Mesendoderm (in vitro differentiated cells): ENCODE data around the gene ZNF486. TPM values are rescaled to one million over a fixed set of nuclear protein-coding genes. Genes with fewer than 3 reads are reported as not detected.
"Not testable (repeated sequence)": the region's sequence is repeated elsewhere in the genome, so short reads cannot be mapped to it uniquely, and the experiment has no call there.

ENCODE experiments used
- DNase-seq: peaks from one replicate; pipeline ENCODE4 v3.0.0; 2013
- H2AK5ac ChIP-seq: 2 replicates; pipeline ENCODE4 v1.6.1; 2013; ENCODE audit warnings: low read length, inconsistent platforms
- H2BK120ac ChIP-seq: 2 replicates; pipeline ENCODE4 v1.6.1; 2013; ENCODE audit warnings: low read depth, mild to moderate bottlenecking, low read length, moderate library complexity, mixed read lengths
- H2BK15ac ChIP-seq: replicated peaks from 2 replicates; pipeline ENCODE4 v1.6.1; 2013; ENCODE audit warnings: low read depth, mild to moderate bottlenecking, moderate library complexity
- H2BK5ac ChIP-seq: 2 replicates; pipeline ENCODE4 v1.6.1; 2013; ENCODE audit warnings: low read length, inconsistent platforms
- H3K18ac ChIP-seq: 2 replicates; pipeline ENCODE4 v1.6.1; 2013; ENCODE audit warnings: mild to moderate bottlenecking, low read length, mixed read lengths
- H3K23ac ChIP-seq: one replicate; pipeline ENCODE4 v1.6.1; 2013; ENCODE audit warnings: low read length
- H3K27ac ChIP-seq: 2 replicates; pipeline ENCODE4 v1.5.1; 2013; ENCODE audit warnings: low read depth, mild to moderate bottlenecking, inconsistent platforms, low read length, moderate library complexity
- H3K27me3 ChIP-seq: 2 replicates; pipeline ENCODE4 v1.6.1; 2013; ENCODE audit warnings: low read length, control low read depth, mild to moderate bottlenecking, inconsistent platforms; ENCODE audit not compliant: insufficient read depth, poor library complexity
- H3K36me3 ChIP-seq: 2 replicates; pipeline ENCODE4 v1.6.1; 2013; ENCODE audit warnings: low read length, inconsistent platforms; ENCODE audit not compliant: control insufficient read depth, insufficient read depth
- H3K4ac ChIP-seq: one replicate; pipeline ENCODE4 v1.6.1; 2013; ENCODE audit warnings: low read depth, mild to moderate bottlenecking, low read length, moderate library complexity
- H3K4me1 ChIP-seq: 2 replicates; pipeline ENCODE4 v1.6.1; 2013; ENCODE audit warnings: low read depth, low read length, inconsistent platforms; ENCODE audit not compliant: control insufficient read depth
- H3K4me2 ChIP-seq: 2 replicates; pipeline ENCODE4 v1.6.1; 2013; ENCODE audit warnings: low read length
- H3K4me3 ChIP-seq: 2 replicates; pipeline ENCODE4 v1.5.1; 2013; ENCODE audit warnings: mild to moderate bottlenecking, low read length
- H3K56ac ChIP-seq: one replicate; pipeline ENCODE4 v1.6.1; 2013; ENCODE audit warnings: low read length
- H3K79me1 ChIP-seq: 2 replicates; pipeline ENCODE4 v1.6.1; 2013; ENCODE audit warnings: low read length, inconsistent platforms
- H3K79me2 ChIP-seq: 2 replicates; pipeline ENCODE4 v1.6.1; 2013; ENCODE audit warnings: mild to moderate bottlenecking, low read length; ENCODE audit not compliant: control insufficient read depth, insufficient read depth
- H3K9ac ChIP-seq: 2 replicates; pipeline ENCODE4 v1.6.1; 2013; ENCODE audit warnings: low read length, inconsistent platforms
- H4K5ac ChIP-seq: one replicate; pipeline ENCODE4 v1.6.1; 2013; ENCODE audit warnings: low read length
- H4K8ac ChIP-seq: one replicate; pipeline ENCODE4 v1.6.1; 2013; ENCODE audit warnings: low read depth, mild to moderate bottlenecking, control low read depth, low read length, moderate library complexity
- WGBS: extraction: QIAGEN DNeasy Blood & Tissue Kit; methylation state at CpG from one replicate; pipeline ENCODE4 v1.1.7; 2013; ENCODE audit warnings: low lambda C conversion rate, missing lambda C conversion rate; ENCODE audit not compliant: insufficient coverage; ENCODE audit errors: extremely low coverage; 5-methylcytosine and 5-hydroxymethylcytosine counted together
- small RNA-seq: library from polyadenylated mRNA; stranded (forward); fragments of <200 nt; extraction: miRNeasy Mini kit (QIAGEN cat#:217004); gene quantifications from one replicate; pipeline ENCODE3, GENCODE V24; 2013; ENCODE audit not compliant: insufficient read depth

ZNF486 gene

GRCh38 chr19:20247016-20247683 is 80.1 kb downstream of the ZNF486 start:
- Histone ChIP-seq H2BK15ac (no peak overlapping the region), H3K56ac (no peak overlapping the region), H4K8ac (no peak overlapping the region), H4K5ac (no peak overlapping the region), H3K27me3 (no peaks in the 10 kb centered on the region), H3K27ac (no peak overlapping the region), H3K18ac (peak overlapping the region; percentile 85), H3K4me1 (peaks cover 7% of the 10 kb centered on the region), H3K4ac (no peak overlapping the region), H2BK5ac (peak overlapping the region; percentile 39), H2BK120ac (no peak overlapping the region), H3K79me2 (no peaks in the 10 kb centered on the region), H3K36me3 (no peaks in the 10 kb centered on the region), H2AK5ac (no peak overlapping the region), H3K4me3 (no peak overlapping the region), H3K9ac (no peak overlapping the region), H3K4me2 (no peak overlapping the region), H3K79me1 (no peaks in the 10 kb centered on the region), H3K23ac (no peak overlapping the region)
- peak; percentile 82 for DNase-seq
- no CpG with 5 or more reads among the region's 10 CpGs for WGBS

- H2AK5ac ChIP-seq, H3K79me1 ChIP-seq, H3K4me3 ChIP-seq, H3K23ac ChIP-seq, H3K36me3 ChIP-seq, H4K5ac ChIP-seq, H3K79me2 ChIP-seq, H4K8ac ChIP-seq, H2BK15ac ChIP-seq, H3K4ac ChIP-seq, H3K27me3 ChIP-seq, H3K4me1 ChIP-seq, H3K4me2 ChIP-seq: not testable (repeated sequence)
- H3K27ac ChIP-seq: peak overlapping the region; percentile 87
- H3K18ac ChIP-seq: peak overlapping the region; percentile 85
- DNase-seq: peak; percentile 81
- no CpG with 5 or more reads among the region's 2 CpGs for WGBS
- peak overlapping the region; percentile 35 for H2BK120ac ChIP-seq
- H3K9ac ChIP-seq: peak overlapping the region; percentile 25
- H2BK5ac ChIP-seq: peak overlapping the region; percentile 31
- peak overlapping the region; percentile 59 for H3K56ac ChIP-seq
Observed at GRCh38 chr19:20248258-20248657, 81.2 kb downstream of the ZNF486 start.

Small RNA genes lying within 50 kb of the gene (small RNA-seq; reads per million reads assigned to genes)
- gene AC011447.4: not detected
